ENCODE results near the gene GTSF1L.

GTSF1L gene

GRCh38 chr20:43744966-43745730, 18.3 kb upstream of the GTSF1L start:
- DNase-seq: peak; percentile 38

- no peak for DNase-seq
These were observed 17.4 kb upstream of the GTSF1L start for GRCh38 chr20:43744151-43744611.

DNA sequence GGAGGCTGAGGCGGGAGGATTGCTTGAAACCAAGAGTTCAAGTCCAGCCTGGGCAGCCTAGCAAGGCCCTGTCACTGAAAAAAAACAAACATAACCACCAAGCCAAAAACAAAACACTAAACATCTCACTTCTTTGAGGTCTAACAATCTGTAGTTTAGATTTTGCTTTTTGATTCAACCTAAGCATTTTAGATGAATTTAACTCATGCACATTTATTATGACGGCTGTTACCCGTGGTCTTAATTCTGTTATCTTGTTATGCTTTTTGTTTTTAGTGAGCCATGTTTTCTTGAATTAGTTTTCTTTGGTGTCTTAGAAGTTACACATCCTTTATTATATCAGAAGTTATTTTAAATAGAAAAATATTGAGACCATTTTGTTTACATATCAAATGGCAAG, 13.8 kb upstream of the GTSF1L start:
- no peak for DNase-seq

DNA sequence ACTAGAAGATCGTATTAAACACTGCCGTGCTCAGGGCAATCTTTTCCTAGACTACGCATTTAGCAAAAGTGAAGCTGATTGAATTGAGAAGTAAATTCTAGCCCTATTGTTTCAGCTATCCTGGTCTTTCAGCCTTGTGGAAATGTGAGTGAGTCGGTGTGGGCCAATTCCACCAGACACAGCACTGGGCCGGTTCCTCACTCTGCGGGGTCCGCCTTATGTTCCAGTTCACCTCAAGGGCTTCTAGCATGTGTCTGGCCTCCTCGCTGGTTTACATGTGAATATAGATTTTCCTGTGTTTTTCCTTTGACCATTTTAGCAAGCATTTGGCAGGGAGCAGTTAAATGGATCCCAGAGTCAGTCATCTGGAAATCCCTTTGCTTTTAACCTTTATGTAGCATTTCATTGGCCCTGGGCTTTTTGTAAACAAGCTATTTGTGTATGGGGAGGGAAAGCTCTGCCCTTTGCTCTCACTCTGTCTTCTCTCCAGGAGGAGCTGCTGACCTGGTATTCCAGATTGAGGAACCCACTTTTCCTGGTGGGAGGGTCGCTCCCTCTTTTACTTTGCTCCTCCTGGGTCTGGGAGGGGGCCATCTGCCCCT, 12.4 kb upstream of the GTSF1L start:
- DNase-seq: no peak

GRCh38 chr20:43737925-43738324, 11.1 kb upstream of the GTSF1L start:
- DNase-seq: no peak

DNA sequence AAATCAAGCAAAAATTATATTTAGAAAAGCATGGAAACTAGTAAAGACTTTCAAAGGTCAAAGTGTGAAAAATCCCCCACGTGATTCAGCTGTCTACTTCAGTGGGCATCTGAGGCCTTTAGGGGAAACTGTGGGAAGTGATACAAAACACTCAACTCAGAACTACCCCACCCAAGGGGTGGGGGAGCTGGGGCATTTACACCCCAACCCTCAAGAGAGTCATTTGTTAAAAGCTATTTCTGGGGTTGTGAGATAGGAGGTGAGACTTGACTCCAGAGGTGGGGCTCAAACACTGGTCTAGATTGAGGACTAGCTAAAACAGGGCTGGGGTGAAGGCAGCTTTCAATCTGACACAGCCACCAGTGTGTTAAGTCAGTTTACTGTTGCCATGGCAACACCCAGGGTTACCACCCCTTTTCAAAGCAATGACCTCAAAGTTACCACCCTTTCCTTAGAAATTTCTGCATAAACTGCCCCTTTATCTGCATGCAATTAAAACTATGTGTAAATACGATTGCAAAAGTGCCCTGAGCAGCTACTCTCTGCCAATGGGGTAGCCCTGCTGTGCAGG, 9.9 kb upstream of the GTSF1L start:
- DNase-seq: no peak

- DNase-seq: no peak
These were observed 5.1 kb upstream of the GTSF1L start for GRCh38 chr20:43731927-43732326.

GRCh38 chr20:43731469-43731868, 4.7 kb upstream of the GTSF1L start:
- no peak for DNase-seq

DNA sequence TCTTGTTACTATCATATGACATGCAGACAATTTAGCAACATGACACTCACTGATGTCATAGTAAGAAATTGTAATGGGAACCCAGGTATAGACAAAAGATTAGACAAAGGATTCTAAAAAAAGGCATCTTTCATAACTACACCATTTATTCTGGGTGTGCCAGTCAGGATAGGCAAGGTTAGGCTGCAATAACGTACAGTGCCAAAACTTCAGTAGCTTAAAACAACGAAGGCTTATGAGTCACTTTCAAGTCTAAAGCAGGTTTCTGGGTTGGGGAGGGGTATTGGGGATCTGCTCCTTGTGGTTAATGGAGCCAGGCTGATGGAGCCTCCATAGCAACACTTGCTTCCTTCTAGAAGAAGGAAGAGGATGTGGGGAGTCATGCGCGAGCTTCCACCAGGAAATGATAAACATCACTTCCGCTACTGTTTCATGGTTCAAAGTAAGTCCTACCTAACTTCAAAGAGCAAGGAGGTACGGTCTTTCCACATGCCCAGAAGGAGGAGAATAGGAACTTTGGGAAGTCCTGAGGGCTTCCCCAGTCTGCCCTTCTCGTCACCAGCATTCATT, 2.0 kb upstream of the GTSF1L start:
- no peak for DNase-seq

DNA sequence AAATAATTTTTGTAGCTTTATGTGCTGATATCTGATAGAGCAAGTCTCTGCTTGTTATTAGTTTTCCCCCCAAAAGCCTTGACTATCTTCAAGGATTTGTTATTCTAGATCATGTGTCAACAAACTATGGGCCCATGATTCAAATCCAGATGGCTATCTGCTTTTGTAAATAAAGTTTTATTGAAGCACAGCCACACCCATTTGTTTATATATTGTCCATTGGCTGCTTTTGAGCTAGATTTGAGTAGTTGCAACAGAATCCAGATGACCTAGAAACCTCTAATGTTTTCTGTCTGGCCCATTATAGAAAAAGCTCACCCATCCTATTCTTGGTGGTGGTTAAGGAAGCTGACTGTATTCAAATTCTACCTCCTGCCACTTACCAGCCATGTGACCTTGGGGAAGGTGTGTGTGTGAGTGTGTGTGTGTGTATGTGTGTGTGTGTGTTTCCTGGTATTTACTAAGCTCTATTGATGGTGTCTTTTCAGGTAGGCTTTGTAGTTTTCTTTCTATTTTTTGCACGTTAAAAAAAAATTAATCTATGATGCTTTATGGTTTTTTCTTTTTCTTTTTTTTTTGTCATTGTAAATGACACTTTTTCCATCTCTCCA, 1.3 kb upstream of the GTSF1L start:
- no peak for DNase-seq

GRCh38 chr20:43726333-43726732, 469 bp downstream of the GTSF1L start:
- DNase-seq: no peak

GRCh38 chr20:43725666-43726065, 1.1 kb downstream of the GTSF1L start:
- DNase-seq: no peak

DNA sequence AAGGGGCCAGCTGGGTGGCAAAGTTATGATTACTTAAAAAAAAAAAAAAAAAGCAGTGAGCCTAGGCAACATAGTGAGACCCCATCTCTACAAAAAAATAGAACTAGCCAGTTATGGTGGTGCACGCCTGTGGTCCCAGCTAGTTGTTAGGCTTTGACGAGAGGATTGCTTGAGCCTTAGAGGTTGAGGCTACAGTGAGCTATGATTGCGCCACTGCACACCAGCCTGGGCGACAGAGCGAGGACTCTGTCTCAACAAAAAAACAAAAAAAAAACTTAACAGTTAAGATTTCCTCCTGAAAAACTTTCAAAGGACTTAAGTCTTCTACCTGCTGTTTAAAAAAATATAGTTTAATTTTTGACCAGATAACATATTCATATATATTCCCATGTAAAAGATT, 2.4 kb downstream of the GTSF1L start:
- no peak for DNase-seq

DNA sequence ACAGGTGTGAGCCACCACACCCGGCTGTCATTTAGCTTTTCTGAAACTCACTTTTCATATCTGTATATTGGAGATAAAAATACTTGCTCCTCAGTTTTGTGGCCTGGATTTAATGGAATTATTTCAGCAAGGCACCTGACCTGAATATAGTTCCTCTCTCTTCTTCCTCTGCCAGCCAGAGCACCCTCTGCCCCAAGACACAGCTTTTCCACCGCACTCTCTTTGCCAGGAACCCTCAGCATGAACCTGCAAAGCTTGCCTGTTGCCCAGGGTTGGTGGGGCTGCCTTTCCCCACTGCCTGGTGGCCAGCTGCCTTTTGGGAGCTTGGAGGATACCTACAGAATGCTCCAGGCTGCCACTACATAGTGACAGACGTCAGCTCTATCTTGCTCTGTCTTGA, 3.1 kb downstream of the GTSF1L start:
- DNase-seq: no peak

- no peak for DNase-seq
These were observed 3.6 kb downstream of the GTSF1L start for GRCh38 chr20:43723186-43723585.

- DNase-seq: no peak
These were observed 4.7 kb downstream of the GTSF1L start for GRCh38 chr20:43722153-43722505.

DNA sequence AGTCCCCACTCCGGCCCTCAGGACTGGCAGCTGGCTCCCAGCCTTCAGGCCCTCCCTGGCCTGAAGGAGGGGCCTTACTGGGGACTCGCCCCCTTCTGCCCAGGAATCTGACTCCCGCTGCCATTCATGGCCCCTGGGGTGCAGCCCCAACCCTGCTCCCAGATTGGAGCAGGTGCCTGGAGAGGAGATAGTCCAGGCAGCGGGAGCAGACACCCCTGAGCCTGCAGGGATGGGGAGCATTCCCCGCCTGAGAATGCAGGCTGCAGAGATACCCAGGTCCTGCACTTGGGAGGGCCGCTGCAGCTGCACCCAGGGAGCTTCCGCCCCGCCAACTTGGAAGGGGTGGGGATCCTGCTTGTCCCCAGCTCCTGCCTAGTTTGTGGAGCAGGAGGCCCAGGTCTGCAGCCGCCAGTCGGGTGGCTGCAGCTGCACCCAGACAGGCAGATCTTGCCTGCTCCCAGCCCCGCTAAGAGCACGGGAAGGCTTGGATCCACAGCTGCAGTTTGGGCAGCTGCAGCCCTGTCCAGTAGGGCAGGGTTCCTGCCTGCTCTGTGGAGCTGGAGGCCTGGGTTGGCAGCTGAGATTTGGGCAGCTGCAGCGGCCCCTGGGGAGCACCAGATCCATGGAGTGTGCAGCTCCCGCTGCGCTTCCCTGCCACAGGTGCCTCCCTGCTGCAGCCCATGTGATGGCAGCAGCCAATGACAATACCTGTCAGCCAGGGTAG, 5.2 kb downstream of the GTSF1L start:
- DNase-seq: peak; percentile 53

DNA sequence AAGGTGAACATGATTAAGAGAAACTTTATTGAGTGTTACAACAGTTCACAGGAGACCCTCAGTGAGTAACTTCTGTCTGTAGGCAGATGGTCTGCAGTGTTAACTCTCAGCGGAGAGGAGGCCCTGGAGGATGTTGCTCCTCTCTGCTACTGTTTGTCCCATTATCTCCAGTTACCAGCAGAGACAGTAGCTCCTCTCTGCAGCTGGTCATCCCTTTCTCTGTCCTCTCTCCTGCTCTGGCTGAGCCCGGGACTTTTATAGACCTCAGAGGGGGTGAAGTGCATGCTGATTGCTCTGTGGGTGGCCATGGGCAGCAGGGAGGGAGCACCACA, 5.7 kb downstream of the GTSF1L start:
- no peak for DNase-seq

DNA sequence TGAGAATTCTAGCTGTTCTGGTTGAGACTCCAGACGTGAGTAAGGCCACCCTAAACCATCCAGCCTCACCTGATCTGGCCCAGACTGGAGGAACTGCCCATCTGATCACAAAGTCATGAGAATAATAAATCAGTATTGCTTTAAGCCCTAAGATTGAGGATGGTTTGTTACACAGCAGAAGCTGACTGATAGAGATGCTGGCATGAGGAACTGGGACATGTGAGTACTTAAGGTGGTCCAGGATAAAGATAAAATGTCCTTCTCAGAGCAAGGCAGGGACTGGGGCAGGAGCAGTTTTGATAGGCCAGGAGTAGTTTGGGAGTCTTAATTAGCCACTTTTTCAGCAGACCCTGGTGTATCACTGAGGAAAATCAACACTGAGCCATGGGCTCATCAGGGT, 6.8 kb downstream of the GTSF1L start:
- no peak for DNase-seq

- DNase-seq: no peak
These were observed 9.2 kb downstream of the GTSF1L start for GRCh38 chr20:43717616-43717995.

GRCh38 chr20:43716757-43717615, 9.8 kb downstream of the GTSF1L start:
- no peak for DNase-seq

DNA sequence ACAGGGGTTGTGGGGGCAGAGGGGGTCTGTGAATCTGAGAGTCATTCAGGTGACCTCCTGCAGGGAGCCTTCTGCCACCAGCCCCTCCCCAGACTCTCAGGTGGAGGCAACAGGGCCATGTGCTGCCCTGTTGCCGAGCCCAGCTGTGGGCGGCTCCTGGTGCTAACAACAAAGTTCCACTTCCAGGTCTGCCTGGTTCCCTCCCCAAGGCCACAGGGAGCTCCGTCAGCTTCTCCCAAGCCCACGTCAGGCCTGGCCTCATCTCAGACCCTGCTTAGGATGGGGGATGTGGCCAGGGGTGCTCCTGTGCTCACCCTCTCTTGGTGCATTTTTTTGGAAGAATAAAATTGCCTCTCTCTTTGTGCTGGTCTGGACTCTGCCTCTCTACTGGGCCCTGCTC, 10.7 kb downstream of the GTSF1L start:
- no peak for DNase-seq
